Thyroid gland (tissue), 4 donors: ENCODE results near the gene ARHGEF3. TPM values are rescaled to one million over a fixed set of nuclear protein-coding genes. Genes with fewer than 3 reads are reported as not detected.

Experiments used
- DNase-seq, 2 donors: peaks; one replicate each; pipeline ENCODE4 v3.0.0-alpha.2; 2019
- H3K27ac ChIP-seq, 3 donors: fragments of 200-600 bp; sonication (generic); 1 replicate in 2 of 3; 2 replicates in 1 of 3; pipeline ENCODE4 v1.5.1; 2016 to 2019; ENCODE audit warnings: mild to moderate bottlenecking in 1 of 3, moderate library complexity in 1 of 3
- H3K27me3 ChIP-seq: fragments of 200-600 bp; sonication (generic); one replicate; pipeline ENCODE4 v1.5.1; 2019
- H3K36me3 ChIP-seq, 2 donors: fragments of 200-600 bp; sonication (generic); one replicate each; pipeline ENCODE4 v1.5.1; 2016 to 2019
- H3K4me1 ChIP-seq, 2 donors: fragments of 200-600 bp; sonication (generic); one replicate each; pipeline ENCODE4 v1.5.1; 2017 to 2019
- H3K4me3 ChIP-seq, 3 donors: fragments of 200-600 bp; sonication (generic); replicated peaks in 1 of 3; 1 replicate in 2 of 3; 2 replicates in 1 of 3; pipeline ENCODE4 v1.5.1; 2016; ENCODE audit warnings: mild to moderate bottlenecking in 1 of 3
- H3K9me3 ChIP-seq: fragments of 200-600 bp; sonication (generic); one replicate; pipeline ENCODE4 v1.5.1; 2017
- POLR2A ChIP-seq, 2 donors: fragments of 450-650 bp; IDR thresholded peaks; one replicate each; pipeline ENCODE4 v1.6.1; 2017; ENCODE audit warnings: antibody characterized with exemption in 2 of 2, mild to moderate bottlenecking in 2 of 2, moderate library complexity in 1 of 2
- WGBS, 2 donors: methylation state at CpG; one replicate each; pipeline ENCODE4 v1.1.5; 2017; 5-methylcytosine and 5-hydroxymethylcytosine counted together
- intact Hi-C: fragments of 100-400 bp; cut with DNase I; formaldehyde crosslinking; loops from one replicate; pipeline ENCODE4 v1.15.1; 2023
- total RNA-seq, 4 donors: library from RNA; depleted of rRNA; stranded (reverse); fragments of >200 nt; gene quantifications; one replicate each; pipeline ENCODE4 v1.2.3, GENCODE V29; 2016
- TF ChIP-seq, protein P1 (sequence below), 6 experiments: fragments of 200-600 bp in 3 of 6; fragments of 450-650 bp in 3 of 6; sonication (generic) in 3 of 6; IDR thresholded peaks; one replicate each; pipeline ENCODE4 v1.5.1; 2016 to 2019; ENCODE audit warnings: antibody characterized with exemption in 6 of 6, mild to moderate bottlenecking in 2 of 6, inconsistent platforms in 1 of 6, moderate library complexity in 1 of 6

ARHGEF3 gene
- total RNA-seq, 4 donors from 2014 or later: 15.7 to 20.8 (median 18.8) TPM

DNA sequence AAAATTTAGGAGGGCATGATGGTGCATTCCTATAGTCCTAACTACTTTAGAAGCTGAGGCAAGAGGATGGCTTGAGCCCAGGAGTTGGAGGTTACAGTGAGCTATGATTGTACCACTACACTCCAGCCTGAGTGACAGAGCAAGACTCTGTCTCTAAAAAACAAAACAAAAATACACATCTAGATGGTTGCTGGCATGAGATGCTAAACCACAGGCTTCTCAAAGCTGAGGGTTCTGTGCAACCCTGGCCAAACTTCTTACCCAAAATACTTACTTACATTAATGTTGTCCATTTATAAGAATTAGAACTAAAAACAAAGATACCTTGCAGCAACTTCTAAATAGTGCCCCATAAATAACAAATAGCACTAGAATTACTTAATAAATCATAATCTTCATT is 14.3 kb upstream of the ARHGEF3 start:
- Histone ChIP-seq H3K4me1 (peaks cover 13 to 15% of the 10 kb centered on the region in 2 donors), H3K27me3 (no peaks in the 10 kb centered on the region), H3K36me3 (no peaks in the 10 kb centered on the region), H3K4me3 (no peak overlapping the region), H3K9me3 (no peaks in the 10 kb centered on the region), H3K27ac (no peak overlapping the region)
- intact Hi-C loops: no loop called here
- DNase-seq: no peak
- no peak for TF ChIP-seq POLR2A (IDR thresholded peaks at IDR 0.05)
- TF ChIP-seq, protein P1, sequence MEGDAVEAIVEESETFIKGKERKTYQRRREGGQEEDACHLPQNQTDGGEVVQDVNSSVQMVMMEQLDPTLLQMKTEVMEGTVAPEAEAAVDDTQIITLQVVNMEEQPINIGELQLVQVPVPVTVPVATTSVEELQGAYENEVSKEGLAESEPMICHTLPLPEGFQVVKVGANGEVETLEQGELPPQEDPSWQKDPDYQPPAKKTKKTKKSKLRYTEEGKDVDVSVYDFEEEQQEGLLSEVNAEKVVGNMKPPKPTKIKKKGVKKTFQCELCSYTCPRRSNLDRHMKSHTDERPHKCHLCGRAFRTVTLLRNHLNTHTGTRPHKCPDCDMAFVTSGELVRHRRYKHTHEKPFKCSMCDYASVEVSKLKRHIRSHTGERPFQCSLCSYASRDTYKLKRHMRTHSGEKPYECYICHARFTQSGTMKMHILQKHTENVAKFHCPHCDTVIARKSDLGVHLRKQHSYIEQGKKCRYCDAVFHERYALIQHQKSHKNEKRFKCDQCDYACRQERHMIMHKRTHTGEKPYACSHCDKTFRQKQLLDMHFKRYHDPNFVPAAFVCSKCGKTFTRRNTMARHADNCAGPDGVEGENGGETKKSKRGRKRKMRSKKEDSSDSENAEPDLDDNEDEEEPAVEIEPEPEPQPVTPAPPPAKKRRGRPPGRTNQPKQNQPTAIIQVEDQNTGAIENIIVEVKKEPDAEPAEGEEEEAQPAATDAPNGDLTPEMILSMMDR (IDR thresholded peaks at IDR 0.05): no peak

DNA sequence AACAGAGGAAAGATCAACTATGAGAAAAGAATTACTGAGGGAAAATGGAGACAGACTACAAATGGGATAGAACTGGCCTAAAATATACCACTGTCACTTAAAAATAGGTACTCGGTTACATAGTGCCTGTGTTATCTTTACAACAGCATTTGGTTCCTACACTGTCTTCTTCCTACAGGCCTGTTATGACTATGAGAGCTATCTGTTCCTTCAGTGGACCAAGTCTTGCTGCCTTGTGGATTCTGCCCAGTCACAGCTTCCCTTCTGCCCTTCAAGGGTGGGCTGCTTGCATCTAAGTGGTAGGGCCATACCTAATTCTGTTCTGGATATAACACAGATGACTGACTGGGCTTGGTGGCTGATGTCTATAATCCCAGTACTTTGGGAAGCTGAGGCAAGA is 13.8 kb upstream of the ARHGEF3 start:
- Histone ChIP-seq H3K9me3 (no peaks in the 10 kb centered on the region), H3K4me3 (no peak overlapping the region), H3K36me3 (no peaks in the 10 kb centered on the region), H3K27ac (no peak overlapping the region), H3K27me3 (no peaks in the 10 kb centered on the region), H3K4me1 (peaks cover 14 to 18% of the 10 kb centered on the region in 2 donors)
- 93 to 97% methylated on average over 1 of the region's 1 CpG for WGBS, 2 donors
- DNase-seq: no peak
- TF ChIP-seq POLR2A (IDR thresholded peaks at IDR 0.05): no peak
- TF ChIP-seq, protein P1 (IDR thresholded peaks at IDR 0.05): no peak
- intact Hi-C loops: no loop called here

DNA sequence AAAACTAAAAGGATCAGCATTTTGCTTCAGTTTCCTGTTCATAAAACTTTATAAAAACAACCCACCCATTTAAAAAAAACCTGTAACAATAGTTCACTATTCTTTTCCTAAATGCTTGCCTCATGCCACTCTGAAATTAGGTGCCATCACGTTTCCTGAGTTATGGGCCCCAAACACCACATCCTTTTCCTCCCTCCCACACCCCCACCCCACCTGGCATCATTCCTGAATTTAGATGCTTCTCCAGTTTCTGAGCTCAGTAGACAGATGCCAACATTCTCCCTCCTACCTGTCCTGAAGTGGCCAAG is 11.9 kb upstream of the ARHGEF3 start:
- Histone ChIP-seq H3K27ac (no peak overlapping the region), H3K9me3 (no peaks in the 10 kb centered on the region), H3K4me1 (peaks cover 14 to 18% of the 10 kb centered on the region in 2 donors), H3K36me3 (no peaks in the 10 kb centered on the region), H3K4me3 (no peak overlapping the region), H3K27me3 (no peaks in the 10 kb centered on the region)
- DNase-seq: no peak
- intact Hi-C loops: no loop called here
- 21 to 49% methylated on average over 1 of the region's 1 CpG for WGBS, 2 donors
- TF ChIP-seq POLR2A (IDR thresholded peaks at IDR 0.05): no peak
- TF ChIP-seq, protein P1 (IDR thresholded peaks at IDR 0.05): no peak

DNA sequence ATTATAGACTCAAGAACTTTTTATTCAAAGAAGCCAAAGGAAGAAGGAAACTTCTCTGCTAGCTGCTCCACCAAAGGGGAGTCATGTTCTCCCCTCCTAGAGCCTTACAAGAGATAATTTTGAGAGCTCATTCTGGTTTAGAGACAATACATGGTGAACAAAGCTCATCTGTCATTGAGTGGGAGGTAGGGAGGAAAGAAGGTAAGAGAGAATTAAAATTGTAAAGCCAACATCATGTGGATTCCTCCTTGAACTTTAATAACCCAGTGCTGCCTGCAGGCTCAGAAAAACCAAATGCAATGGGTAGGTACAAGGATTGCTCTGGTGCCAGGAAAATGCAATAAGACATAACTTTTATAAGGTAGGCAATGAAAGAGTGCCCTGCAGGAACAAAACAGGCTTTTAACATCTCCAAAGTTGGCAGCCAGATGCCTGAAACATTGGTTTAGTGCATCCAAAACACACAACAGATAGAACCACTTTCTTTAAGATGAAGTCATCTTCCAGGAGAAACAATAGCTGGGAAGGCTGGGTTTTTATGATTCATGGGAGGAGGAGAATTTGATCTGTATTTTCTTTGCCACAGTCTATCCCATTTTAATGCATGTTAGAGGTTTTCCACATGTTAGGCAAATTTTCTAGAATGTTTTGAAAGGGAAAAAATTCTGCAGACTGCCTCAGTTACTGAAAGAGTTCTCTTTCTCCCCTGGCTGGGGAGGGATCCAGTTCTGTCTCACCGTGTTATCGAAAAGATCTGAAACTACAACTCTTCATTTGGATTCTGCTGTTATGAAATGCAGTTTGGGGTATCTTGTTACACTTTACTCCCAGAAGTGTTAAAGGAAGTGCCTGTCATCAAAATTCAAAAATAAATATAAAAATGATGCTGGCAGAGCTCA is 11.3 kb upstream of the ARHGEF3 start:
- TF ChIP-seq, protein P1 (IDR thresholded peaks at IDR 0.05): no peak
- no peak for TF ChIP-seq POLR2A (IDR thresholded peaks at IDR 0.05)
- Histone ChIP-seq H3K4me1 (peaks cover 14 to 18% of the 10 kb centered on the region in 2 donors), H3K36me3 (no peaks in the 10 kb centered on the region), H3K4me3 (no peak overlapping the region), H3K27ac (peak overlapping the region in 1 of 3 donors; percentile 29), H3K27me3 (no peaks in the 10 kb centered on the region), H3K9me3 (no peaks in the 10 kb centered on the region)
- WGBS, 2 donors: 68 to 72% methylated on average over 2 of the region's 2 CpGs
- DNase-seq: no peak
- intact Hi-C loops: no loop called here

DNA sequence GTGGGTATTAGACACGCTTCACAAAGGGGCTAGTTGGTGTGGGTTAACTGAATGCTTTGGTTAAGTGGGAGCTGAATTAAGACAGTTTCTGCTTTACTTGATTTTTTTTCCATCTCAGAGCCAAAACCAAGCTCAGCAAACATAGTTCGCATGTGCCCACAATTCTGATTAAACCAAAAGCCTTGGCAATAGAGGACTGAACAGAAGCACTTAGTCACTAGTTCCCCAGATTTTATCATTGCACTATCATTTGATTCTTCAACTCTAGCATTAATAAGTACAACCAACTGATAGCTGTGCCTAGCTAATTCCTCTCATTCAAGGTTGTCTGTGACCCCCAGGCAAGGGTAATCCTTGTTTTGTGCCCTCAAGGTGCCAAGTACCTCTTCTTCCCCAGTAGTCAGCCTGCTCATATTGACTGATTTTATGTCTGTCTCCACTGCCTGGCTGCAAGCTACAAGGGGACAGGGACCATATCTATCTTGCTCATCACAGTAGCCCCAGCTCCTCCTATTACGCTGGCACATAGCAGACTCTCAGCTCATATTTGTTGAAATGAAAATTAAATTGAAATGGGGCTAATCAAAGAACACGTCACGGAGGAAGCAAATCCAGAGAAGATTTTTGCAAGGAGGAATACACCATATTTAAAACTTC is 9.9 kb upstream of the ARHGEF3 start:
- H3K4me1 ChIP-seq: peaks cover 14 to 18% of the 10 kb centered on the region in 2 donors
- no peak overlapping the region for H3K4me3 ChIP-seq
- H3K27me3 ChIP-seq: no peaks in the 10 kb centered on the region
- H3K9me3 ChIP-seq: no peaks in the 10 kb centered on the region
- H3K27ac ChIP-seq: no peak overlapping the region
- no peak for TF ChIP-seq POLR2A (IDR thresholded peaks at IDR 0.05)
- TF ChIP-seq, protein P1 (IDR thresholded peaks at IDR 0.05): no peak
- intact Hi-C loops: no loop called here
- H3K36me3 ChIP-seq: no peaks in the 10 kb centered on the region
- no peak for DNase-seq
- WGBS, 2 donors: 85 to 90% methylated on average over 5 of the region's 5 CpGs
